IMR-90 (cell line): Measurements from ENCODE around the gene CLIC4. TPM values are rescaled to one million over a fixed set of nuclear protein-coding genes. Genes with fewer than 3 reads are reported as not detected.
A peak's percentile ranks its signal among the peaks of the same experiment; 100 is the strongest.

Source experiments
- ATAC-seq: fragments of 200-7000 bp; cut with Tn5 transposase; 2 replicates; pipeline ENCODE4 v1.9.1; 2020; ENCODE audit warnings: low read depth, mild to moderate bottlenecking, moderate library complexity
- BruUV-seq: library from RNA; stranded (reverse); fragments of 400-500 nt; replicated peaks from 2 replicates; lab custom pipeline; 2021; lab: Mats Ljungman, UMichigan
- CTCF ChIA-PET: fragments of 300-600 bp; formaldehyde crosslinking; extraction: SDS; loops from one replicate; lab custom pipeline; 2021; ENCODE audit warnings: antibody characterized with exemption; lab: Yijun Ruan, JAX
- POLR2A ChIA-PET: fragments of 300-600 bp; sonication (Branson Sonifier 250); formaldehyde crosslinking; loops from one replicate; lab custom pipeline; 2022; ENCODE audit warnings: antibody characterized with exemption; ENCODE audit not compliant: unreplicated experiment; lab: Charles Lee
- DNase-seq: peaks from one replicate; pipeline ENCODE4 v3.0.0; 2013
- H2AFZ ChIP-seq: replicated peaks from 2 replicates; pipeline ENCODE3; 2013; ENCODE audit warnings: low read length, mild to moderate bottlenecking; ENCODE audit not compliant: poor library complexity
- H2AK5ac ChIP-seq: 2 replicates; pipeline ENCODE4 v1.6.1; 2013; ENCODE audit warnings: low read depth, low read length, inconsistent platforms
- H2AK9ac ChIP-seq: replicated peaks from 2 replicates; pipeline ENCODE3; 2013; ENCODE audit warnings: mild to moderate bottlenecking, low read depth, low read length, moderate library complexity; ENCODE audit not compliant: poor library complexity
- H2BK120ac ChIP-seq: 2 replicates; pipeline ENCODE4 v1.6.1; 2013; ENCODE audit warnings: low read depth, low read length, inconsistent platforms
- H2BK15ac ChIP-seq: 3 replicates; pipeline ENCODE4 v1.6.1; 2013; ENCODE audit warnings: low read depth, low read length, inconsistent platforms
- H2BK20ac ChIP-seq: 2 replicates; pipeline ENCODE4 v1.6.1; 2013; ENCODE audit warnings: low read depth, mild to moderate bottlenecking, inconsistent platforms, low read length, moderate library complexity
- H2BK5ac ChIP-seq: 2 replicates; pipeline ENCODE4 v1.6.1; 2013; ENCODE audit warnings: mild to moderate bottlenecking, low read depth, low read length, inconsistent platforms; ENCODE audit not compliant: poor library complexity, severe bottlenecking
- H3K14ac ChIP-seq: replicated peaks from 2 replicates; pipeline ENCODE4 v1.6.1; 2013; ENCODE audit warnings: low read depth, low read length, inconsistent platforms
- H3K18ac ChIP-seq: 2 replicates; pipeline ENCODE4 v1.6.1; 2013; ENCODE audit warnings: low read depth, low read length, control low read depth
- H3K23ac ChIP-seq: 2 replicates; pipeline ENCODE4 v1.6.1; 2013; ENCODE audit warnings: low read depth, low read length, inconsistent platforms
- H3K27ac ChIP-seq: 2 replicates; pipeline ENCODE4 v1.5.1; 2013; ENCODE audit warnings: mild to moderate bottlenecking, control low read depth, low read length; ENCODE audit not compliant: insufficient read depth
- H3K27me3 ChIP-seq: 2 replicates; pipeline ENCODE4 v1.6.1; 2013; ENCODE audit warnings: low read length; ENCODE audit not compliant: control insufficient read depth, insufficient read depth
- H3K36me3 ChIP-seq: 2 replicates; pipeline ENCODE4 v1.6.1; 2013; ENCODE audit warnings: low read length, mixed read lengths; ENCODE audit not compliant: control insufficient read depth, insufficient read depth
- H3K4ac ChIP-seq: 2 replicates; pipeline ENCODE4 v1.6.1; 2013; ENCODE audit warnings: low read depth, low read length, inconsistent platforms
- H3K4me1 ChIP-seq: 2 replicates; pipeline ENCODE4 v1.6.1; 2013; ENCODE audit warnings: low read length, mixed read lengths; ENCODE audit not compliant: control insufficient read depth, insufficient read depth
- H3K4me2 ChIP-seq: 2 replicates; pipeline ENCODE4 v1.6.1; 2013; ENCODE audit warnings: low read depth, mild to moderate bottlenecking, control low read depth, low read length, moderate library complexity
- H3K4me3 ChIP-seq: 2 replicates; pipeline ENCODE4 v1.5.1; 2013; ENCODE audit warnings: low read depth, mild to moderate bottlenecking, control low read depth, low read length, moderate library complexity; ENCODE audit not compliant: insufficient read depth
- H3K56ac ChIP-seq: 2 replicates; pipeline ENCODE4 v1.6.1; 2013; ENCODE audit warnings: low read length, inconsistent platforms; ENCODE audit not compliant: insufficient read depth; ENCODE audit errors: extremely low read depth
- H3K79me1 ChIP-seq, 2 experiments: 2 replicates each; pipeline ENCODE4 v1.6.1; 2013; ENCODE audit warnings: low read length in 2 of 2, inconsistent platforms in 1 of 2, low read depth in 1 of 2
- H3K9ac ChIP-seq: 2 replicates; pipeline ENCODE4 v1.6.1; 2013; ENCODE audit warnings: low read depth, low read length, control low read depth
- H3K9me1 ChIP-seq: 2 replicates; pipeline ENCODE4 v1.6.1; 2013; ENCODE audit warnings: low read length, inconsistent platforms; ENCODE audit not compliant: insufficient read depth
- H3K9me3 ChIP-seq: 2 replicates; pipeline ENCODE4 v1.6.1; 2013; ENCODE audit warnings: low read length; ENCODE audit not compliant: control insufficient read depth, insufficient read depth
- H4K20me1 ChIP-seq: 2 replicates; pipeline ENCODE4 v1.6.1; 2013; ENCODE audit warnings: low read length, inconsistent platforms; ENCODE audit not compliant: insufficient read depth
- H4K5ac ChIP-seq: 2 replicates; pipeline ENCODE4 v1.6.1; 2013; ENCODE audit warnings: mild to moderate bottlenecking, low read depth, low read length, control low read depth
- H4K8ac ChIP-seq, 2 experiments: 2 replicates each; pipeline ENCODE4 v1.6.1; 2013; ENCODE audit warnings: low read depth in 2 of 2, low read length in 2 of 2, control low read depth in 1 of 2, inconsistent platforms in 1 of 2
- H4K91ac ChIP-seq: 2 replicates; pipeline ENCODE4 v1.6.1; 2013; ENCODE audit warnings: low read depth, low read length, inconsistent platforms; ENCODE audit not compliant: insufficient read depth
- BHLHE40 ChIP-seq: fragments of 150-350 bp; IDR thresholded peaks from 2 replicates; pipeline ENCODE4 v1.6.1; 2016; ENCODE audit warnings: mild to moderate bottlenecking, low read depth, low read length
- CEBPB ChIP-seq: IDR thresholded peaks from 2 replicates; pipeline ENCODE4 v1.6.1; 2012; ENCODE audit warnings: low read depth, low read length, improper control_type of control experiment
- CHD1 ChIP-seq: IDR thresholded peaks from 2 replicates; pipeline ENCODE4 v1.6.1; 2012; ENCODE audit warnings: low read depth, low read length, improper control_type of control experiment
- ELK1 ChIP-seq: fragments of 150-350 bp; IDR thresholded peaks from 2 replicates; pipeline ENCODE4 v1.6.1; 2016; ENCODE audit warnings: low read depth, mild to moderate bottlenecking, low read length, moderate library complexity, borderline replicate concordance
- MAFK ChIP-seq: IDR thresholded peaks from 2 replicates; pipeline ENCODE4 v1.6.1; 2012; ENCODE audit warnings: low read depth, low read length, improper control_type of control experiment
- MAZ ChIP-seq: IDR thresholded peaks from 2 replicates; pipeline ENCODE4 v1.6.1; 2012; ENCODE audit warnings: low read depth, mild to moderate bottlenecking, low read length, improper control_type of control experiment, moderate library complexity, borderline replicate concordance
- NFE2L2 ChIP-seq: fragments of 150-350 bp; IDR thresholded peaks from 2 replicates; pipeline ENCODE4 v1.6.1; 2016; ENCODE audit warnings: low read depth, mild to moderate bottlenecking, low read length
- RAD21 ChIP-seq: IDR thresholded peaks from 2 replicates; pipeline ENCODE4 v1.6.1; 2012; ENCODE audit warnings: low read length, improper control_type of control experiment
- RFX5 ChIP-seq: IDR thresholded peaks from 2 replicates; pipeline ENCODE4 v1.8.0; 2012; ENCODE audit warnings: low read depth, mild to moderate bottlenecking, low read length, moderate library complexity
- USF2 ChIP-seq: fragments of 150-350 bp; IDR thresholded peaks from 2 replicates; pipeline ENCODE4 v1.6.1; 2017; ENCODE audit warnings: mild to moderate bottlenecking, antibody characterized with exemption, low read length, low read depth
- WGBS, 2 experiments: methylation state at CpG; one replicate each; pipeline versions ENCODE4 v1.1.5 to v1.1.7; 2013; ENCODE audit warnings: missing lambda C conversion rate in 2 of 2; ENCODE audit not compliant: insufficient read length in 1 of 2; ENCODE audit errors: extremely low coverage in 2 of 2; 5-methylcytosine and 5-hydroxymethylcytosine counted together
- dilution Hi-C: fragments of 300-500 bp; cut with HindIII; formaldehyde crosslinking; loops from one replicate; pipeline ENCODE4 v1.14.3; 2018; ENCODE audit warnings: low sequenced_read_pairs; ENCODE audit not compliant: unreplicated experiment
- in situ Hi-C: fragments of 300-500 bp; cut with MboI; formaldehyde crosslinking; loops from 3 replicates; pipeline ENCODE4 v1.14.3; 2019; ENCODE audit warnings: low sequenced_read_pairs, inconsistent platforms, mixed read lengths
- intact Hi-C: fragments of 100-400 bp; cut with micrococcal nuclease; formaldehyde crosslinking; loops from 2 replicates; pipeline ENCODE4 v1.10.0; 2022
- polyA plus RNA-seq, 3 experiments: library from polyadenylated mRNA; depleted of rRNA; stranded (reverse); fragments of >200 nt; gene quantifications; 2 replicates each; pipeline ENCODE4 v1.2.3, GENCODE V29; 2012; ENCODE audit warnings: low replicate concordance in 1 of 3
- total RNA-seq: library from RNA; depleted of rRNA; stranded (reverse); fragments of >200 nt; gene quantifications from 2 replicates; pipeline ENCODE4 v1.2.3, GENCODE V29; 2012

Gene CLIC4
- total and polyA plus RNA-seq, 2 of the 4 experiments (the other 2 are of a cell fraction), result 242 to 392 TPM

DNA sequence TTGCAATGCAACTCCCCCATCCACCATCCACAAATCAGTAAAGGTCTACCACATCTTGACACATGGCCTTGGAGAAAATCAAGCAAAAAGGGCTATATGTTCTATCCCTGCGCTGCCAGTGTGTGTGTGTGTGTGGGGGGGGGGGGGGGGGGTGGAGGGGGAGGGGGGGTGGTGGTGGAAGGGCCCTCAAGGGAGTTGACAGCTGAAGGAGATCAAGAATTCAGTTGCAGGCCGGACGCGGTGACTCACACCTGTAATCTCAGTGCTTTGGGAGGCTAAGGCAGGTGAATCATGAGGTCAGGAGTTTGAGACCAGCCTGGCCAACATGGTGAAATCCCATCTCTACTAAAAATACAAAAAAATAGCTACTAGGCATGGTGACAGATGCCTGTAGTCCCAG, 37.6 kb upstream of the CLIC4 start:
- H3K9ac ChIP-seq, result no peak overlapping the region
- dilution Hi-C loops (no loop called here), in situ Hi-C loops (no loop called here), intact Hi-C loops (no loop called here)
- TF ChIP-seq CEBPB, result no peak
- TF ChIP-seq MAFK, result no peak
- TF ChIP-seq RAD21, result no peak
- TF ChIP-seq RFX5, result no peak
- no peak for TF ChIP-seq BHLHE40
- no peak for TF ChIP-seq CHD1
- no peak for TF ChIP-seq NFE2L2
- TF ChIP-seq MAZ, result no peak
- no peak for TF ChIP-seq USF2
- TF ChIP-seq ELK1, result no peak
- no peak overlapping the region; the same call in 1 of the 2 replicates for H4K5ac ChIP-seq
- no CpG with 5 or more reads among the region's 4 CpGs for WGBS, 2 experiments
- H3K23ac ChIP-seq, result no peak overlapping the region
- H4K20me1 ChIP-seq, result no peaks in the 10 kb centered on the region
- POLR2A ChIA-PET, result no interaction called here
- peak overlapping the region; percentile 77 for H2BK120ac ChIP-seq
- ATAC-seq, result no peak
- H3K36me3 ChIP-seq, result no peaks in the 10 kb centered on the region
- no peak overlapping the region for H3K27ac ChIP-seq
- H3K4me2 ChIP-seq, result no peak overlapping the region
- H2AK9ac ChIP-seq, result no peak overlapping the region
- peak overlapping the region; percentile 51; the same call in 1 of the 2 replicates for H2BK20ac ChIP-seq
- no TSS peak for BruUV-seq
- no peak overlapping the region for H2AFZ ChIP-seq
- H3K9me3 ChIP-seq, result no peaks in the 10 kb centered on the region
- H2BK5ac ChIP-seq, result peak overlapping the region; percentile 30
- H4K91ac ChIP-seq, result peak overlapping the region; percentile 61
- no peak overlapping the region for H3K18ac ChIP-seq
- 0 out of 2 replicates have a peak overlapping the region, but pooled peaks have one; percentile 30 for H3K14ac ChIP-seq
- H3K4me3 ChIP-seq, result no peak overlapping the region
- DNase-seq, result peak; percentile 80
- no peaks in the 10 kb centered on the region for H3K27me3 ChIP-seq
- H3K79me1 ChIP-seq, result peaks cover 0 to 29% of the 10 kb centered on the region in 2 experiments; a peak in 2 of 4 replicates
- CTCF ChIA-PET, result no interaction called here
- peaks cover 17% of the 10 kb centered on the region for H3K4me1 ChIP-seq
- peak overlapping the region; percentile 95; the same call in 2 of the 3 replicates for H2BK15ac ChIP-seq
- H3K9me1 ChIP-seq, result peaks cover 21% of the 10 kb centered on the region
- H2AK5ac ChIP-seq, result peak overlapping the region; percentile 87; the same call in 1 of the 2 replicates
- no peak overlapping the region for H3K56ac ChIP-seq
- peak overlapping the region; percentile 60 for H3K4ac ChIP-seq
- peak overlapping the region in 1 of 2 experiments; percentile 63; a peak in 2 of 4 replicates for H4K8ac ChIP-seq
